ENCODE data around the gene BTK. TPM values are rescaled to one million over a fixed set of nuclear protein-coding genes. Genes with fewer than 3 reads are reported as not detected.
A peak's percentile ranks its signal among the peaks of the same experiment; 100 is the strongest.

Gene BTK
- total RNA-seq = 10 to 100 TPM in 1 of 5 experiments, 1 to 10 TPM in 3, not detected in 1; 1.5 to 52.1 (median 3.9) TPM
- polyA plus RNA-seq = under 1 TPM; 0.06 to 0.14 TPM
- not detected for total RNA-seq

DNA sequence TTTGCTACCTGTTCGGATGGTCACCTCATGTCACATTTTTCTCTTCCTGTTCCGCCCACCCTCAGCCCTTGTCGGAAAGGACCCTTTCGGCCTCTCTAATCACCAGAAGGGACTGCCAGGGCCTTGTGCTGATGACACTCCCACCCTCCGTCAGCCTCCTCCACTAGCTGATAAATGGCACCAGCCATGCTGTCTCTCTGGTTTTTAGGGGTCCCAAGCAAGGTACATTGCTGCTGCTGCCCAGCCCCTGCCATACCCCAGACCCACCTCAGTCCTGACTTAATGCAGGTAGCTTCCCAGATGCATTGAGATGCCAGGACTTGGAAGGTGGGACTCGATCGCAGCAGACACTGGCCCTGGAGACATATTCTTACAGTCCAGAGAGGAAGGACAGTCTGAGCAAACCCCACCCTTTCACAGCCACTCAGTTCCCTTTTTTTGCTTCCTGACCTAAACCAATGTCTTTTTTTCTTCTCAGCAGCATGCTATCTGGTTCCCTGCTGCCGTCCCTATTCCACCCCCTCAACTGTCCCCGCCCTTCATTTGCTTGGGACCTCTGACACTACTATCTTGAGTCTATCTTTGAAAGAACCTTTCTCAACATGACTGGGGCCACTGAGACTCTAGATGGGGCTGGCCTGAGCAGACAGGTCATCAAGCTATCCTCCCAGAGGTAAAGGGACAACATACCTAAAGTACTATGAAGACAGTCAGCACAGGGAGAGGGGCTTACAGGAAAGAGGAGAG lies at the start of gene BTK:
TSS of gene BTK (minus strand) at position 397 of the 747 bp plus-strand sequence. CDS start 10,907 bp downstream, outside the sequence.
- H3K27me3 Mint-ChIP-seq = no peaks in the 10 kb centered on the region
- intact Hi-C loops (cut with micrococcal nuclease) = no loop called here
- ChIA-PET CTCF (no interaction called here), POLR2A (no interaction called here)
- no peaks in the 10 kb centered on the region for H3K9me3 ChIP-seq (ENCODE audit: control insufficient read depth in 2 of 3, low read length in 3 of 3)
- H3K4me1 ChIP-seq (ENCODE audit: control insufficient read depth in 2 of 2, insufficient read depth in 2 of 2, low read length in 2 of 2) = peaks cover 0 to 5% of the 10 kb centered on the region in 2 donors
- no peak within 1 kb of the TSS for H3K27ac ChIP-seq (ENCODE audit: low read depth, low read length)
- H3K27me3 ChIP-seq (ENCODE audit: control insufficient read depth in 2 of 2, insufficient read depth in 2 of 2, low read length in 2 of 2) = no peaks in the 10 kb centered on the region
- peaks cover 0 to 1% (median 0%) of the 10 kb centered on the region in 11 donors for H3K9me3 Mint-ChIP-seq
- H3K27ac Mint-ChIP-seq = no peak within 1 kb of the TSS
- peak within 1 kb of the TSS in 1 of 10 donors; percentile 18 for H3K4me3 Mint-ChIP-seq
- no peak for DNase-seq
- no peak within 1 kb of the TSS for H3K4me3 ChIP-seq (ENCODE audit: low read length)
- H3K4me1 Mint-ChIP-seq = peaks cover 0 to 7% (median 3%) of the 10 kb centered on the region in 7 donors
- peak; percentile 43 for ATAC-seq
- H3K36me3 ChIP-seq (ENCODE audit: control insufficient read depth in 2 of 3, insufficient read depth in 3 of 3, low read length in 3 of 3) = no peaks in the 10 kb centered on the region
- H3K36me3 Mint-ChIP-seq = no peaks in the 10 kb centered on the region

DNA sequence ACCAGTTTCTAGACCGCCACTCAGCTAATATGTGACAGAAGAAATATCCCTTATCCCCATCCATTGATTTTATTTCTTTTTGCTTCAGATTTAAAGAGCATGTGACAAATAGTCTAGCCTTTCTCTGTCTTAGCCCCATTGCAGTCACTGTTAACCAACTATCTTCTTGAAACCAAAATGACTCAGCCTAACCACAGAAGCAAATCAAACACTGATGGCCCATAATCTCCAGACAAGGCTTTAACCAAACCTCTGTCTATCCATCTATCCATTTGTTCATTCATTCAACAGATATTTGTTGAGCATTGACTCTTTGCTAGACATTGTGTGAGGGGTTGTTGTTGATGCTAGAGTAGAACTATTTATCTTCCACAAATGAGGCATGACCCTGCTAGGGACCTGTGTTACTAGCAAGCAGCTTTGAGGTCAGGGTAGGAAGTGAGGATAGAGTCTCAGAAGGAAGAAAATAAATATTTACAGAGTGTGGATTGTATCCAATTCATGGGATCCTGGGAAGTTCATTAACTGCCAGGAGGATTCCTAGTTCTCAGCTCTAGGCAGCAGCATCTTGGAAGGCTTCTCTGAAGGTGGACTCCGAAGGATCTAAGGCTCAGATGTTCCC lies 44.6 kb upstream of the BTK start:
- CTCF ChIA-PET = no interaction called here
- peak overlapping the region in 2 of 9 donors; percentile 34 to 65 for H3K27ac Mint-ChIP-seq

DNA sequence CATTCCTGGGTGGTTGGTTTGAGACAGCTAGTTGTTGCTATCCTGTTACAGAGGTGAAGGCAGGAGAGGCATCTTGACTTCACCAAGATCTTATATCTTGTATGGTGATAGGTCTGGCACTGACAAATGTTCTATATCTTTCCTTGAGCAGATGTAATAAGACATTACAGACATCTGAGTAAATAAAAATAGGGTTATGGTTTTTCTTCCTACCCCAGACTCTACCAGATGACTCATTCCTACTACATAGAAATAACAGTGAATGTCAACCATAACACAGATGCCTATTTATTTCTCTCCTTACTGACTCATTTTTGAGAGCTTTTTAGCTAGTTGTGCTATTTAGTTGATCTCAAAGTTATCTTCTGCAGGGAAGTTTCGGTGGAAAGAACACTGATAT lies 43.9 kb upstream of the BTK start:
- Mint-ChIP-seq H3K27me3 (no peaks in the 10 kb centered on the region), H3K9me3 (peaks cover 0 to 5% (median 0%) of the 10 kb centered on the region in 11 donors), H3K4me3 (peak overlapping the region in 1 of 10 donors; percentile 64), H3K27ac (peak overlapping the region in 2 of 9 donors; percentile 34 to 65), H3K36me3 (peaks cover 9 to 38% (median 20%) of the 10 kb centered on the region in 5 donors), H3K4me1 (peaks cover 0 to 12% (median 0%) of the 10 kb centered on the region in 7 donors)
- ATAC-seq (no peak), DNase-seq (no peak)
- ChIA-PET CTCF (no interaction called here), POLR2A (no interaction called here)
- Histone ChIP-seq H3K36me3 (ENCODE audit: control insufficient read depth in 2 of 3, insufficient read depth in 3 of 3, low read length in 3 of 3) (peaks cover 0 to 3% (median 0%) of the 10 kb centered on the region in 3 experiments), H3K4me1 (ENCODE audit: control insufficient read depth in 2 of 2, insufficient read depth in 2 of 2, low read length in 2 of 2) (no peaks in the 10 kb centered on the region), H3K27ac (ENCODE audit: low read depth, low read length) (no peak overlapping the region), H3K27me3 (ENCODE audit: control insufficient read depth in 2 of 2, insufficient read depth in 2 of 2, low read length in 2 of 2) (no peaks in the 10 kb centered on the region), H3K9me3 (ENCODE audit: control insufficient read depth in 2 of 3, low read length in 3 of 3) (no peaks in the 10 kb centered on the region), H3K4me3 (ENCODE audit: low read length) (no peak overlapping the region)
- intact Hi-C loops (cut with micrococcal nuclease) = no loop called here

More for the DNA sequence above, 44.6 kb upstream of the BTK start:
- Histone ChIP-seq H3K36me3 (ENCODE audit: control insufficient read depth in 2 of 3, insufficient read depth in 3 of 3, low read length in 3 of 3) (peaks cover 0 to 3% (median 0%) of the 10 kb centered on the region in 3 experiments), H3K27me3 (ENCODE audit: control insufficient read depth in 2 of 2, insufficient read depth in 2 of 2, low read length in 2 of 2) (no peaks in the 10 kb centered on the region), H3K4me3 (ENCODE audit: low read length) (no peak overlapping the region), H3K9me3 (ENCODE audit: control insufficient read depth in 2 of 3, low read length in 3 of 3) (no peaks in the 10 kb centered on the region), H3K27ac (ENCODE audit: low read depth, low read length) (no peak overlapping the region), H3K4me1 (ENCODE audit: control insufficient read depth in 2 of 2, insufficient read depth in 2 of 2, low read length in 2 of 2) (no peaks in the 10 kb centered on the region)
- intact Hi-C loops (cut with micrococcal nuclease) = no loop called here
- ATAC-seq = no peak
- no peaks in the 10 kb centered on the region for H3K27me3 Mint-ChIP-seq
- peaks cover 0 to 5% (median 0%) of the 10 kb centered on the region in 11 donors for H3K9me3 Mint-ChIP-seq
- POLR2A ChIA-PET = interaction anchor here (0.9 kb wide), 1 partner anchor 12 kb away, joined by 4 read pairs; no protein-coding TSS in a partner anchor
- H3K4me3 Mint-ChIP-seq = peak overlapping the region in 1 of 10 donors; percentile 64
- peaks cover 0 to 12% (median 0%) of the 10 kb centered on the region in 7 donors for H3K4me1 Mint-ChIP-seq
- DNase-seq = no peak
- H3K36me3 Mint-ChIP-seq = peaks cover 5 to 34% (median 16%) of the 10 kb centered on the region in 5 donors

DNA sequence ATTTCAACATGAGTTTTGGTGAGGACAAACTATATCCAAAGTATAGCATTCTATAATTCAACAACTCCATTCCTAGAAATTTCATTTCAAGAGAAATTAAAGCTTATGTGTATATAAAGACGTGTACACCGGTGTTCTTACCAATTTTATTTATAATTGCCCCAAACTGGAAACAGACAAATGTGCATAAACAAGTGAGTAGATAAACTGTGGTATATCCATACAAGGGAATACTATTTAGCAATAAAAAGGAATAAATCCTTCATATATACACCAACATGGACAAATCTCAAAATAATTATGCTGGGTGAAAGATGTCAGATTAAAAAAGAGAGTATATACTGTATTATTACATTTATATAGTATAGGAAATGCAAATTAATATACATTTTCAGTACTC lies 42.0 kb upstream of the BTK start:
- ChIA-PET CTCF (no interaction called here), POLR2A (interaction anchor here (0.9 kb wide), 1 partner anchor 17 kb away, joined by 4 read pairs; no protein-coding TSS in a partner anchor)
- H3K4me3 Mint-ChIP-seq = no peak overlapping the region
- DNase-seq = no peak
- no peak for ATAC-seq
- H3K27ac Mint-ChIP-seq = no peak overlapping the region
- H3K4me1 ChIP-seq (ENCODE audit: control insufficient read depth in 2 of 2, insufficient read depth in 2 of 2, low read length in 2 of 2) = no peaks in the 10 kb centered on the region
- no peak overlapping the region for H3K4me3 ChIP-seq (ENCODE audit: low read length)
- peaks cover 12 to 39% (median 25%) of the 10 kb centered on the region in 5 donors for H3K36me3 Mint-ChIP-seq
- no peaks in the 10 kb centered on the region for H3K27me3 ChIP-seq (ENCODE audit: control insufficient read depth in 2 of 2, insufficient read depth in 2 of 2, low read length in 2 of 2)
- intact Hi-C loops (cut with micrococcal nuclease) = no loop called here
- no peaks in the 10 kb centered on the region for H3K9me3 ChIP-seq (ENCODE audit: control insufficient read depth in 2 of 3, low read length in 3 of 3)
- H3K27me3 Mint-ChIP-seq = no peaks in the 10 kb centered on the region
- H3K4me1 Mint-ChIP-seq = peaks cover 0 to 12% (median 0%) of the 10 kb centered on the region in 7 donors
- H3K27ac ChIP-seq (ENCODE audit: low read depth, low read length) = no peak overlapping the region
- peaks cover 0 to 3% (median 0%) of the 10 kb centered on the region in 3 experiments for H3K36me3 ChIP-seq (ENCODE audit: control insufficient read depth in 2 of 3, insufficient read depth in 3 of 3, low read length in 3 of 3)
- H3K9me3 Mint-ChIP-seq = peaks cover 0 to 5% (median 0%) of the 10 kb centered on the region in 11 donors

DNA sequence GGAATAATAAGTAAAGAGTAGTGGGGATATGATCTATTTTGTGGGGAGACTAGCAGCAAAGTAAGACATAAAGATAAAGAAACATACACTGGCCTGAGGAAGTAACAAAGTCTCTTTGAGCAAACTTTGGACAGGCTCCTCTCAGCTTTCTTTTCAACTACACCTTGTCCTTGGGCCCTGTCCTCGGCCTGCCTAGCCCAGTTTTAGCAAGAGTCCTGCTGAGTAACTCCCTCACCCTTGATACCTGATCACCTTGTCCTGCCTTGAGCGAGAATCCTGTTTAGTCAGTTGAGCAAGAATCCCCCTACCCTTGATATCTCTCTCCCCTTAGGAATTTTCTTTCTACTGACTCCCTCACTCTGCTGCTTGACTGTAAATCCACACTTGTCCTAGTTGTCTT lies 33.5 kb upstream of the BTK start:
- intact Hi-C loops (cut with micrococcal nuclease) = loop anchor here (1.0 to 10.0 kb wide), 3 partner anchors 178 to 737 kb away; no protein-coding TSS in a partner anchor
- peaks cover 0 to 17% (median under 1%) of the 10 kb centered on the region in 5 donors for H3K36me3 Mint-ChIP-seq
- H3K4me3 Mint-ChIP-seq = peak overlapping the region; percentile 7 to 95 (median 87)
- POLR2A ChIA-PET = interaction anchor here (0.8 to 0.9 kb wide), 2 partner anchors 512 to 599 kb away, joined by 3 read pairs; partner anchors contain the start of genes CSTF2 and ZMAT1
- H3K4me1 Mint-ChIP-seq = peaks cover 6 to 38% (median 31%) of the 10 kb centered on the region in 7 donors
- Histone ChIP-seq H3K27me3 (ENCODE audit: control insufficient read depth in 2 of 2, insufficient read depth in 2 of 2, low read length in 2 of 2) (no peaks in the 10 kb centered on the region), H3K9me3 (ENCODE audit: control insufficient read depth in 2 of 3, low read length in 3 of 3) (no peaks in the 10 kb centered on the region), H3K27ac (ENCODE audit: low read depth, low read length) (no peak overlapping the region), H3K4me3 (ENCODE audit: low read length) (no peak overlapping the region), H3K4me1 (ENCODE audit: control insufficient read depth in 2 of 2, insufficient read depth in 2 of 2, low read length in 2 of 2) (peaks cover 0 to 4% of the 10 kb centered on the region in 2 donors), H3K36me3 (ENCODE audit: control insufficient read depth in 2 of 3, insufficient read depth in 3 of 3, low read length in 3 of 3) (no peaks in the 10 kb centered on the region)
- H3K9me3 Mint-ChIP-seq = no peaks in the 10 kb centered on the region
- CTCF ChIA-PET = interaction anchor here (1.3 kb wide), 1 partner anchor 384 kb away, joined by 3 read pairs; no protein-coding TSS in a partner anchor
- no peak for ATAC-seq
- DNase-seq = no peak
- H3K27me3 Mint-ChIP-seq = no peaks in the 10 kb centered on the region
- H3K27ac Mint-ChIP-seq = peak overlapping the region; percentile 19 to 97 (median 89)

All from naive thymus-derived CD4-positive, alpha-beta T cell (primary cell).